AG09309 (cell line): ENCODE data around the gene GLIS2.

ENCODE experiments used
- DNase-seq: peaks from one replicate; pipeline ENCODE4 v3.0.0-alpha.2; 2010; ENCODE audit warnings: low read depth
- H3K4me3 ChIP-seq: 2 replicates; pipeline ENCODE4 v1.5.1; 2011; ENCODE audit warnings: mild to moderate bottlenecking, low read depth, low read length, moderate library complexity; ENCODE audit not compliant: control insufficient read depth
- CTCF ChIP-seq: IDR thresholded peaks from 2 replicates; pipeline ENCODE4 v1.5.1; 2011; ENCODE audit warnings: mild to moderate bottlenecking, low read depth, low read length, inconsistent platforms; ENCODE audit not compliant: insufficient read depth, control insufficient read depth; ENCODE audit errors: missing control alignments

The GLIS2 gene

DNA sequence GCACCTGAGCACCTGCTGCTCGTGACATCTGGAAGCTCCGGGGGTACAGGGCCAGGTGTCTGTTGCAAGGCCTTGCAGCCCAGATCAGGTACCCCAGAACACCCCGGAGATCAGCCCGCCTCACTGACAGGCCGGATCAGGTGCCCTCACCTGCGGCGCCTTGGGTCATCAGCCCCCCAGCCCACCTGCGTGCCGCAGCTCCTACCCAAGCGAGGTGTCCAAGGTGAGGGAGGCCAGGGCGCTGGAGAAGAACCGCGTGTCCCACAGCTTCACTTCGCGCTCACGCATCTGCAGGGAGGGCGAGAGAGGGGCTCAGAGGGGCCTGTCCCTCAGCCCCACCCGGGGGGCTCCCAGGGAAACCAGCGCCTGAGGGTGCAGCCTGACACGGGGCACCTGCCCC, 71.9 kb downstream of the GLIS2 start:
- DNase-seq = no peak
- no peak overlapping the region for H3K4me3 ChIP-seq
- TF ChIP-seq CTCF = no peak

DNA sequence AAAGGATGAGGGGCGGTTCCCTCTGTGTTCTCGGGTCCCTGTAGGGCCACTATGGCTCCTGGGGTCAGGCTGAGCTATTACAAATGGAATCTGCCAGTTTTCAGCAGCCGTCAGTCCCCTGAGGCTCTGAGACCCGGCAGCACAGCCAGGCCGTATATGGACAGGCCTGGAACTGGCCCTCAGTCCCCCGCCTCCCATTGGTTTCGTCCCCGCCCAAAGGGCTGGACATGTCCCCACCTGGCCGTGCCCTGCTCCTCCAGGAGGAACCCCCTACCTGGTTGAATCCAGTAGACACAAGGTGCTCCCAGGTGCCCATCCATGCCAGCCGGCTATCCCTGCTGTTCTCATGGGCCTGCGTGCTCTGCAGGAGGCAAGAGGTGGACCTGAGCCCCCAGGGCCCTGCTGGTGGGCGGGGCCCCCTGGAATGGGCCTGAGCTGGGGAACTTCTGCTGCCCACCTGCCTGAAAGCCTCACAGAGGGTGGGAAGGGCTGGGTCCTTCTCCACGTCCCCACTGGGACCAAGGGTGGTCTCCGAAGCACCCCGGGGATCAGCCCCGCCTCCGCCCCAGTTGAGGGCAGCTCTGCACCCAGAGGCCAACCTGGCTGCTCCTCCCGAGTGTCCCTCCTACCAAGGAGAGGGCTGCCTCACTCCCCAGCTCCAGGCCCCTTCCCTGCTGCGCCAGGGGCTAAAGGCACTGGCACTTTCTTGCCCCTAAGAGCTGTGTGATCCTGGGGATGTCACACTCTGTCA, 72.6 kb downstream of the GLIS2 start:
- H3K4me3 ChIP-seq = no peak overlapping the region
- no peak for TF ChIP-seq CTCF
- DNase-seq = no peak
